NCI-H748 (cell line): ENCODE results near the gene RNF32.
"Not testable (repeated sequence)": the region's sequence is repeated elsewhere in the genome, so short reads cannot be mapped to it uniquely, and the experiment has no call there.

ENCODE experiments used
- DNase-seq: peaks from one replicate; lab custom pipeline; 2025; ENCODE audit not compliant: unreplicated experiment; lab: John Stamatoyannopoulos, UW

Gene RNF32

GRCh38 chr7:156673454-156673853 is 32.9 kb downstream of the RNF32 start:
- no peak for DNase-seq

GRCh38 chr7:156673902-156674301 is 33.3 kb downstream of the RNF32 start:
- DNase-seq, result no peak

- no peak for DNase-seq
Observed at GRCh38 chr7:156675721-156676120, 35.1 kb downstream of the RNF32 start.

- no peak for DNase-seq
Observed at GRCh38 chr7:156676263-156676662, 35.7 kb downstream of the RNF32 start.

GRCh38 chr7:156677374-156678054 is 36.9 kb downstream of the RNF32 start:
- DNase-seq, result no peak

- no peak for DNase-seq
Observed at GRCh38 chr7:156680281-156680680, 39.7 kb downstream of the RNF32 start.

- DNase-seq, result no peak
Observed at GRCh38 chr7:156682928-156683327, 42.4 kb downstream of the RNF32 start.

- no peak for DNase-seq
Observed at GRCh38 chr7:156684251-156684650, 43.7 kb downstream of the RNF32 start.

- no peak for DNase-seq
Observed at GRCh38 chr7:156684661-156685060, 44.1 kb downstream of the RNF32 start.

- DNase-seq, result no peak
Observed at GRCh38 chr7:156691764-156692163, 51.2 kb downstream of the RNF32 start.

- DNase-seq, result no peak
Observed at GRCh38 chr7:156692849-156693248, 52.3 kb downstream of the RNF32 start.

GRCh38 chr7:156693627-156694026 is 53.1 kb downstream of the RNF32 start:
- DNase-seq, result no peak

GRCh38 chr7:156697283-156697682 is 56.7 kb downstream of the RNF32 start:
- DNase-seq, result not testable (repeated sequence)

- DNase-seq, result not testable (repeated sequence)
Observed at GRCh38 chr7:156698512-156698911, 57.9 kb downstream of the RNF32 start.

- not testable (repeated sequence) for DNase-seq
Observed at GRCh38 chr7:156701787-156702186, 61.2 kb downstream of the RNF32 start.

- DNase-seq, result no peak
Observed at GRCh38 chr7:156702399-156702798, 61.8 kb downstream of the RNF32 start.

- DNase-seq, result no peak
Observed at GRCh38 chr7:156703209-156703608, 62.6 kb downstream of the RNF32 start.

GRCh38 chr7:156703773-156704482 is 63.4 kb downstream of the RNF32 start:
- no peak for DNase-seq

GRCh38 chr7:156722043-156722826 is 81.7 kb downstream of the RNF32 start:
- peak; percentile 79 for DNase-seq

GRCh38 chr7:156725073-156725472 is 84.5 kb downstream of the RNF32 start:
- no peak for DNase-seq

GRCh38 chr7:156725936-156726335 is 85.4 kb downstream of the RNF32 start:
- no peak for DNase-seq
